Keratinocyte (primary cell): ENCODE measurements around the gene SHQ1.

ENCODE experiments used
- CTCF ChIP-seq, 3 experiments: IDR thresholded peaks in 1 of 3; conservative IDR thresholded peaks in 1 of 3; optimal IDR thresholded peaks in 1 of 3; 2 replicates in 2 of 3; 3 replicates in 1 of 3; pipeline versions ENCODE3 to v1.5.1; 2011; ENCODE audit warnings: low read length in 3 of 3, mild to moderate bottlenecking in 3 of 3, moderate library complexity in 2 of 3, control low read depth in 1 of 3, inconsistent platforms in 1 of 3; ENCODE audit not compliant: insufficient read depth in 2 of 3; ENCODE audit errors: extremely low read depth in 1 of 3
- EZH2 ChIP-seq: IDR thresholded peaks from one replicate; pipeline ENCODE4 v1.6.1; 2012; ENCODE audit warnings: inconsistent platforms, mild to moderate bottlenecking, low read length, moderate library complexity

DNA sequence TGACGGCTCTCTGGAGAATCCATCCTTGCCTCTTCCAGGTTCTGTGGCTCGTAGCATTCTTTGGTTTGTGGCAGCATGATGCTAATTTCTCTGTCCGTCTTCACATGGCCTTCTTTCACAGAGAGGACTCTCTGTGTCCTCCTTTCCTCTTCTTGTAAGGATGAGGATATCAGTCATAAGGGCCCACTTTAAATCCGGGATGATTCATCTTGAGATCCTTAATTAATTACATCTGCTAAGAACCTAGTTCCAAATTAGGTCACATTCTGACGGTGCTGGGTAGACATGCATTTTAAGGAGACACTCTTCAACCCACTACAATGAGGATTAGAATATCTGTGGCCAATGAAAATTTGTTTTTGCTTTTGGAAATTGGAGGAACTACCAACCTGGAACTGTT is 23.9 kb upstream of the SHQ1 start:
- TF ChIP-seq CTCF (optimal IDR thresholded peaks at IDR 0.05 in 1 of 3, IDR thresholded peaks at IDR 0.05 in 1 of 3, conservative IDR thresholded peaks at IDR 0.05 in 1 of 3; ENCODE audit: extremely low read depth in 1 of 3, insufficient read depth in 2 of 3, low read length in 3 of 3) (no peak), EZH2 (no peak)
